Measurements from ENCODE around the gene TIMM13.

The TIMM13 gene

DNA sequence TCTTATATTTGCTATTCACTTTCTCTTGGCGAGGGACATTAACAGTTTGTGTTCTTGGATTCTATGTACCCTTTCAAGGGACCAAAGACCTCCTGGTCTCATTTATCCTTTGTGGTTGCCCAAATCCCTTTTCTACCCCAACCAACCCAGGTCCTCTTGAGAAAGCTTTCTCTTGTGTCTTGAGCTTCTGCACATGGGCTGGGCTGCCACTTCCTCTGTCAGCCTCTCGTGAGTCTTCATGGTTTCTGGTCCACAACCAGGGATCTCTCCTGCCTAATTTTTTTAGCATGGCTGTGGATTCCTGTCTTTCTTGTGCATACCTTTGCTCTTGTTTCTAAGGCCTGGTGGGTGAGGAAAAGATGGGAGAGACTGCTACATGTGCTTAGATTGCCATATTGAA, 14.9 kb downstream of the TIMM13 start:
- TF ChIP-seq, protein P1, sequence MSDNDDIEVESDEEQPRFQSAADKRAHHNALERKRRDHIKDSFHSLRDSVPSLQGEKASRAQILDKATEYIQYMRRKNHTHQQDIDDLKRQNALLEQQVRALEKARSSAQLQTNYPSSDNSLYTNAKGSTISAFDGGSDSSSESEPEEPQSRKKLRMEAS (IDR thresholded peaks at IDR 0.05; ENCODE audit: low read depth, low read length), result no peak
- TF ChIP-seq POLR2A (IDR thresholded peaks at IDR 0.05; ENCODE audit: extremely low read depth, insufficient read length) (no peak), MYC (IDR thresholded peaks at IDR 0.05; ENCODE audit: low read depth, low read length) (no peak)
- TF ChIP-seq, protein P2, sequence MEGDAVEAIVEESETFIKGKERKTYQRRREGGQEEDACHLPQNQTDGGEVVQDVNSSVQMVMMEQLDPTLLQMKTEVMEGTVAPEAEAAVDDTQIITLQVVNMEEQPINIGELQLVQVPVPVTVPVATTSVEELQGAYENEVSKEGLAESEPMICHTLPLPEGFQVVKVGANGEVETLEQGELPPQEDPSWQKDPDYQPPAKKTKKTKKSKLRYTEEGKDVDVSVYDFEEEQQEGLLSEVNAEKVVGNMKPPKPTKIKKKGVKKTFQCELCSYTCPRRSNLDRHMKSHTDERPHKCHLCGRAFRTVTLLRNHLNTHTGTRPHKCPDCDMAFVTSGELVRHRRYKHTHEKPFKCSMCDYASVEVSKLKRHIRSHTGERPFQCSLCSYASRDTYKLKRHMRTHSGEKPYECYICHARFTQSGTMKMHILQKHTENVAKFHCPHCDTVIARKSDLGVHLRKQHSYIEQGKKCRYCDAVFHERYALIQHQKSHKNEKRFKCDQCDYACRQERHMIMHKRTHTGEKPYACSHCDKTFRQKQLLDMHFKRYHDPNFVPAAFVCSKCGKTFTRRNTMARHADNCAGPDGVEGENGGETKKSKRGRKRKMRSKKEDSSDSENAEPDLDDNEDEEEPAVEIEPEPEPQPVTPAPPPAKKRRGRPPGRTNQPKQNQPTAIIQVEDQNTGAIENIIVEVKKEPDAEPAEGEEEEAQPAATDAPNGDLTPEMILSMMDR (IDR thresholded peaks at IDR 0.05; ENCODE audit: low read depth, low read length), result no peak
- H3K4me3 ChIP-seq (ENCODE audit: low read depth, low read length), result no peak overlapping the region
- DNase-seq (ENCODE audit: low read depth), result peak; percentile 29

- TF ChIP-seq, protein P2 (IDR thresholded peaks at IDR 0.05; ENCODE audit: low read depth, low read length), result no peak
- TF ChIP-seq, protein P1 (IDR thresholded peaks at IDR 0.05; ENCODE audit: low read depth, low read length), result no peak
- no peak for TF ChIP-seq POLR2A (IDR thresholded peaks at IDR 0.05; ENCODE audit: extremely low read depth, insufficient read length)
- no peak for TF ChIP-seq MYC (IDR thresholded peaks at IDR 0.05; ENCODE audit: low read depth, low read length)
- H3K4me3 ChIP-seq (ENCODE audit: low read depth, low read length), result no peak overlapping the region
- no peak for DNase-seq (ENCODE audit: low read depth)
Measured at GRCh38 chr19:2411709-2412108, 15.7 kb downstream of the TIMM13 start.

DNA sequence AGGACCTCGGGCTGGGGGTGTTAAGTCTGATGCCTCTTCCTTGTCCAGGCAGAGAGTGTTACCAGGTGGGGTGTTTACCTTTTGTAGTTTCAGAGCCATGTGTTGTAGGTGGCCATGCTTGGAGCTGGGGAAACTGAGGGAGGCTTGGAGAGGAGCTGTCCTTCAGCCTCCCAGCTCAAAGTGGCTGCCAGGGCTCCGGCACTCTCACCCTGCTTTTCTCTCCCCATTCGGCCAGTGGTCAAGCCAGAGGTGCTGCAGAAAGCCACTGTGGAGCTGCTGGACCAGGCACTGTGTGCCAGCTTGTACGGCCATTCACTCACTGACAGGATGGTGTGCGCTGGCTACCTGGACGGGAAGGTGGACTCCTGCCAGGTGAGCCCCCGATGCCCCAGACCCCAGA, 17.4 kb downstream of the TIMM13 start:
- TF ChIP-seq, protein P1 (IDR thresholded peaks at IDR 0.05; ENCODE audit: low read depth, low read length), result no peak
- TF ChIP-seq MYC (IDR thresholded peaks at IDR 0.05; ENCODE audit: low read depth, low read length) (no peak), POLR2A (IDR thresholded peaks at IDR 0.05; ENCODE audit: extremely low read depth, insufficient read length) (no peak)
- TF ChIP-seq, protein P2 (IDR thresholded peaks at IDR 0.05; ENCODE audit: low read depth, low read length), result no peak
- no peak overlapping the region for H3K4me3 ChIP-seq (ENCODE audit: low read depth, low read length)
- no peak for DNase-seq (ENCODE audit: low read depth)

- TF ChIP-seq, protein P2 (IDR thresholded peaks at IDR 0.05; ENCODE audit: low read depth, low read length), result no peak
- TF ChIP-seq POLR2A (IDR thresholded peaks at IDR 0.05; ENCODE audit: extremely low read depth, insufficient read length) (no peak), MYC (IDR thresholded peaks at IDR 0.05; ENCODE audit: low read depth, low read length) (no peak)
- TF ChIP-seq, protein P1 (IDR thresholded peaks at IDR 0.05; ENCODE audit: low read depth, low read length), result no peak
- no peak for DNase-seq (ENCODE audit: low read depth)
- H3K4me3 ChIP-seq (ENCODE audit: low read depth, low read length), result no peak overlapping the region
Measured at GRCh38 chr19:2409352-2409912, 18.0 kb downstream of the TIMM13 start.

GRCh38 chr19:2408247-2408646, 19.1 kb downstream of the TIMM13 start:
- no peak overlapping the region for H3K4me3 ChIP-seq (ENCODE audit: low read depth, low read length)
- no peak for DNase-seq (ENCODE audit: low read depth)
- TF ChIP-seq MYC (IDR thresholded peaks at IDR 0.05; ENCODE audit: low read depth, low read length), result no peak
- TF ChIP-seq, protein P2 (IDR thresholded peaks at IDR 0.05; ENCODE audit: low read depth, low read length), result no peak
- no peak for TF ChIP-seq POLR2A (IDR thresholded peaks at IDR 0.05; ENCODE audit: extremely low read depth, insufficient read length)
- TF ChIP-seq, protein P1 (IDR thresholded peaks at IDR 0.05; ENCODE audit: low read depth, low read length), result no peak
